HG03196 (cell line): ENCODE results near the gene SLC9C1.
"Not testable (repeated sequence)": the region's sequence is repeated elsewhere in the genome, so short reads cannot be mapped to it uniquely, and the experiment has no call there.

Experiments used
- ATAC-seq: cut with Tn5 transposase; IDR thresholded peaks from one replicate; pipeline ENCODE4 v1.9.1; 2021; ENCODE audit not compliant: unreplicated experiment

Gene SLC9C1

GRCh38 chr3:112199622-112200316 is 94.2 kb downstream of the SLC9C1 start:
- no peak for ATAC-seq

GRCh38 chr3:112197131-112197530 is 96.9 kb downstream of the SLC9C1 start:
- ATAC-seq = no peak

- no peak for ATAC-seq
Measured at GRCh38 chr3:112187300-112187699, 106.7 kb downstream of the SLC9C1 start.

GRCh38 chr3:112185423-112186035 is 108.5 kb downstream of the SLC9C1 start:
- not testable (repeated sequence) for ATAC-seq

GRCh38 chr3:112175646-112176045 is 118.4 kb downstream of the SLC9C1 start:
- no peak for ATAC-seq

GRCh38 chr3:112175037-112175436 is 119.0 kb downstream of the SLC9C1 start:
- no peak for ATAC-seq

- no peak for ATAC-seq
Measured at GRCh38 chr3:112171144-112171543, 122.9 kb downstream of the SLC9C1 start.

- no peak for ATAC-seq
Measured at GRCh38 chr3:112170046-112170445, 124.0 kb downstream of the SLC9C1 start.

GRCh38 chr3:112167758-112168157 is 126.3 kb downstream of the SLC9C1 start:
- ATAC-seq = peak; percentile 58

GRCh38 chr3:112149136-112149535 is 144.9 kb downstream of the SLC9C1 start:
- ATAC-seq = no peak

- ATAC-seq = no peak
Measured at GRCh38 chr3:112143689-112144088, 150.3 kb downstream of the SLC9C1 start.

GRCh38 chr3:112143251-112143650 is 150.8 kb downstream of the SLC9C1 start:
- no peak for ATAC-seq

- ATAC-seq = no peak
Measured at GRCh38 chr3:112141293-112141692, 152.7 kb downstream of the SLC9C1 start.

GRCh38 chr3:112140584-112140983 is 153.4 kb downstream of the SLC9C1 start:
- ATAC-seq = no peak

GRCh38 chr3:112138219-112138969 is 155.6 kb downstream of the SLC9C1 start:
- no peak for ATAC-seq

GRCh38 chr3:112137781-112138180 is 156.2 kb downstream of the SLC9C1 start:
- ATAC-seq = no peak

GRCh38 chr3:112136959-112137693 is 156.9 kb downstream of the SLC9C1 start:
- peak; percentile 22 for ATAC-seq

GRCh38 chr3:112136046-112136445 is 158.0 kb downstream of the SLC9C1 start:
- ATAC-seq = no peak

GRCh38 chr3:112134335-112135124 is 159.5 kb downstream of the SLC9C1 start:
- no peak for ATAC-seq

- no peak for ATAC-seq
Measured at GRCh38 chr3:112133626-112134334, 160.2 kb downstream of the SLC9C1 start.
